Measurements from ENCODE around the gene STAG2.

GRCh38 chrX:124026529-124026928 is 65.0 kb downstream of the STAG2 start:
- TF ChIP-seq POLR2A (IDR thresholded peaks at IDR 0.05), result no peak
- TF ChIP-seq, protein P1, sequence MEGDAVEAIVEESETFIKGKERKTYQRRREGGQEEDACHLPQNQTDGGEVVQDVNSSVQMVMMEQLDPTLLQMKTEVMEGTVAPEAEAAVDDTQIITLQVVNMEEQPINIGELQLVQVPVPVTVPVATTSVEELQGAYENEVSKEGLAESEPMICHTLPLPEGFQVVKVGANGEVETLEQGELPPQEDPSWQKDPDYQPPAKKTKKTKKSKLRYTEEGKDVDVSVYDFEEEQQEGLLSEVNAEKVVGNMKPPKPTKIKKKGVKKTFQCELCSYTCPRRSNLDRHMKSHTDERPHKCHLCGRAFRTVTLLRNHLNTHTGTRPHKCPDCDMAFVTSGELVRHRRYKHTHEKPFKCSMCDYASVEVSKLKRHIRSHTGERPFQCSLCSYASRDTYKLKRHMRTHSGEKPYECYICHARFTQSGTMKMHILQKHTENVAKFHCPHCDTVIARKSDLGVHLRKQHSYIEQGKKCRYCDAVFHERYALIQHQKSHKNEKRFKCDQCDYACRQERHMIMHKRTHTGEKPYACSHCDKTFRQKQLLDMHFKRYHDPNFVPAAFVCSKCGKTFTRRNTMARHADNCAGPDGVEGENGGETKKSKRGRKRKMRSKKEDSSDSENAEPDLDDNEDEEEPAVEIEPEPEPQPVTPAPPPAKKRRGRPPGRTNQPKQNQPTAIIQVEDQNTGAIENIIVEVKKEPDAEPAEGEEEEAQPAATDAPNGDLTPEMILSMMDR (IDR thresholded peaks at IDR 0.05), result no peak

Measured in sigmoid colon (tissue), 3 donors.